Hematopoietic multipotent progenitor cell treated with erythropoietin and hydrocortisone succinate and interleukin-3 and kit ligand, for 15 days (in vitro differentiated cells): ENCODE results near the gene EPHA1.
"Not testable (repeated sequence)": the region's sequence is repeated elsewhere in the genome, so short reads cannot be mapped to it uniquely, and the experiment has no call there.

Experiments
- DNase-seq: peaks from one replicate; pipeline ENCODE4 v3.0.0-alpha.2; 2015; ENCODE audit warnings: low spot score

The EPHA1 gene

GRCh38 chr7:143431109-143431508 lies 22.5 kb upstream of the EPHA1 start:
- DNase-seq = no peak

DNA sequence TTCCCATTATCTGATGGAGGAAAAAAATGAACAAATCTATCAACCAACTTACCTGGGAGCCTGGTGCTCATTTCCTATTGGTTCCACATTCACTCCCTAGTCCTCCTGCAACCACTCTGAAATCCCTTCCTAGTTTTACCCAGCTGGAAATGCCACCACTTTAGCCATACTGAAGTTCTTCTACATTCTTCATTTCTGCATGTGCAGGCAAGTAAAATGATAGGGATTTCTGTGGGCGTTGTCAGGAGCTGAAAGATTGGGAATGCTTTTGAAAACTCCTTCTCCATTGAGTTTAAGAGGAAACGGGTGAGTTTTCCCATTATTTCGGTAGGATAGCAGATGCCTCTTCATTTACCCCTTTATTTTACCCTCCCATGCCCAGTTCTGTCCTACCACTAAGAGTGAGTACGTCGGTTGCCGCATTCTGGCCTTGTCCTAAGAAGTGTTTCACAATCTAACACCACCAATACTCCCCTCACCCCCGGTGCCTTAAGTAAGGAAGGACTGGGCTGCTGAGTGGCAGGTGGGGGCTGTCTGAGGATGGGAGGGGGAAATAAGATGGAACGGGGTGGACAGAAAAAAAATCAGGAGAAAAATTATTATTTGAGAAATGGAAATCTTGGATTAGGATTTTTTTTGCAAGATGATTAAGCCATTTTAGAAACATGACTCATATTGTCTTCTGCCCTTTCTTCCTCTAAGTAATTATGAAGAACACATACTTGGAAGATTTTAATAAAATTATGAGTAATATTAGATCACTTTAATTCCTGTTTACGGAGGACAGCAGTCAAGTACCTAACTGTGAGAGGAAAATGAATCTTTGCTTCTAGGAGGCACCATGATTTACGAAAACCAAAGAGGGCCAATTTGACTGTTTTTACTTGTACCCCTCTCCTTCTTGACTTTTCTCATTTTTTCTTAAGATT lies 21.4 kb upstream of the EPHA1 start:
- no peak for DNase-seq

DNA sequence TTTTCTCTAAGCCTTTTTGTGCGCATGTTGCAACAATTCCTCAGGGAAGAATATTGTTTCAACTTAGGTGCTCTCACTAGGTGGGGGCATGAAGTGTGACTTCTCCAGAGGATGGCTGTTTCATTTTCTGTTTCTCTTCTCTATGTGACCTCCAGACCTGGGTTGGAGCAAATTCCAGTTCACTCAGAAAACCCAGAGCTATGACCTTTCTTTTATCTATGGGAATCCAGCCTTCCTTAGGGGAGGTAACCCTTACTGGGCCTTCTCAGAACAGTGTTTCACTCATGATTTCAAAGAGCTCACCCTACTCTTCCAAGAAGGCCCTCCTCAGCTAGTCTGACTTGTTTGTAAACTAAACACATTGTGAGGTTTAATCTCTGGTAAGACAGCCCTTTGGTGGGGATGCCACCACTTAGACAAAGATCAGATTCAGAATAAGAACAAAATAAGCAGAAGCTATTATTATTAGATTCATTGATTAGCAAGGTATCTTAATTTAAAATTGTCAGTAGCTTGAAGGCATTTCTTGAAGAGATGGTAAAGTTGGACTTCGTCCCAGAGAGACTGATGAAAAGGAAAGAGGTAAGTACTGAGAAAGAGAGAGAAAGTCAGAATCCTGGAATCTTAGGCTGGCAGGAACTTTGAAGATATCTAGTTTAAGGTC lies 18.0 kb upstream of the EPHA1 start:
- no peak for DNase-seq

DNA sequence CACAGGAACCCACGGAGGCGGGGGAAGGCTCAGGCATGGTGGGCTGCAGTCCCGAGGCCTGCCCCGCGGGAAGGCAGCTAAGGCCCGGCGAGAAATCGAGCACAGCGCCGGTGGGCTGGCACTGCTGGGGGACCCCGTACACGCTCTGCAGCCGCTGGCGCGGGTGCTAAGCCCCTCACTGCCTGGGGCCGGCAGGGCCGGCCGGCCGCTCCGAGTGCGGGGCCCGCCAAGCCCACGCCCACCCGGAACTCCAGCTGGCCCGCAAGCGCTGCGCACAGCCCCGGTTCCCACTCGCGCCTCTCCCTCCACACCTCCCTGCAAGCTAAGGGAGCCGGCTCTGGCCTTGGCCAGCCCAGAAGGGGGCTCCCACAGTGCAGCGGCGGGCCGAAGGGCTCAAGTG lies 15.8 kb upstream of the EPHA1 start:
- DNase-seq = not testable (repeated sequence)

DNA sequence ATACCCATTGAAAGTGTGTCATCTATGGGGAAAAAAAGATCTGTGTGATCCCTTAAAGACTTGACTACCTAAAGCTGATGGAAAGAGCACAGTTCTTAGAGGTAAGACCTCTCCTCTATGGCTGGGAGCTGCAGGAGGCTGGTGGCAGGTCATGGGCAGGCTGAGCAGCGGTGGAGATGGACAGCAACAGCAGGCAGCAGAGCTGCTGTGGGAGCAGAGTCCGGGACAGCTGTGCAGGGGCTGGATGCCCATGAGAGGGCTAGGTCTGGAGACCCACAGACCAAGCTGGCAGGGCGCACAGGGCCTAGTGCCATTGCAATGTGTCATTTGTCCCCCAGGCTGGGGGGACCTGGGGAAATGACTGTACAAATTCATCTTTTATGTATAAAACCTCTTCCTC lies 13.4 kb upstream of the EPHA1 start:
- DNase-seq = no peak

- not testable (repeated sequence) for DNase-seq
These were observed 12.0 kb upstream of the EPHA1 start for GRCh38 chr7:143420624-143421023.

DNA sequence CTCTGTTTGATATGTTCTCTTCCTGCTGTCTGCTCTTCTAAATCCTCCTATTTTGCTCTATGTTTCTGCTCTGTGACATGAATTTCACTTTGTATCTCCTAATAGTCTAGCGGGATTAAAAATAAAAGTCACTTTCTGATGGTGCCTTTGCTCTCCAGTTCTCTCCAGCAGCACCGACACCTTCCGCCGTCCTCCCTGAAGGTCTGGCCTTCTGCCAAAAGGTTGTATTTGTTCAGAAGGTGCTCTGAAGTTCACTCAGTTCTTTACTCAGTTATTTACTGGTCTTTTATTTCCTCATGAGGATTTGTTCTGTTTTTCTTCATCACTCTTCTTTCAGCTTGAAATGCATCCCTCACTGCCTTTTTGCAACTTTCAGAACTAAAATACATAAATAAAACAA lies 11.2 kb upstream of the EPHA1 start:
- no peak for DNase-seq

DNA sequence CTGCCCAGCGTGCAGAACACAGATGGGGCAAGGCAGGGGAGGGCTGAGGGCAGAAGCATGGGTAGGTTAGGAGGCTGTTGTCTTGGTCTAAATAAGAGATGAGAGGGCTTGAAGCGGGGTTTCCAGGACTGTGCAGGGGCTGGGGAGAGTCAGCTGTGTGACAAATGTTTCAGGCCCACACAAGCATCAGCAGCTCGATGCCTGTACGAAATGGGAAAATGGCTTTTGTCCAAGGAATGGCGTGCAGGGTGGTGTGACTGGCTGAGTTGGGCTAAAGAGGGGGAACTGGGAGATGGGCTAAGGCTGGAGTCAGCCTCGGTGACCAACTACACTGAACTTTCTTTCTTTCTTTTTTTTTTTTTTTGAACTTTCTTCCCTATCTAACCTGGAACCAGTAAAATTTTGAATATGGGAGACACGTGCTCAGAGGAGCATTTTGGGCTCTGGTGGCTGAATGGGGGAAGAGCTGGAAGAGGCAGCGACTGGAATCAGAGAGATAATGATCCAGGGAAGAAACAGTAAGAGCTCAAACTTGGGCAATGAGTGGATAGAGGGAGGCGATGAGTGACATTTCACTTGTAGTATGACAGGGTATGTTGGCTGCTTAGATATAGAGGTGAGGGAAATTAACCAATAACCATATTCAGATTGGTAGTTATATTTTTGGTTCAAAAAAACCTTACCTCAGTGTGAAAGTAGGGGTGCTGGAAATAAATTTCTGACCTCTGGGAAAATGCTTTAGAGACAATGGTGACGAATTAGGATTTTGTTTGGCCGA lies 10.2 kb upstream of the EPHA1 start:
- DNase-seq = no peak

GRCh38 chr7:143417734-143418383 lies 9.2 kb upstream of the EPHA1 start:
- no peak for DNase-seq

DNA sequence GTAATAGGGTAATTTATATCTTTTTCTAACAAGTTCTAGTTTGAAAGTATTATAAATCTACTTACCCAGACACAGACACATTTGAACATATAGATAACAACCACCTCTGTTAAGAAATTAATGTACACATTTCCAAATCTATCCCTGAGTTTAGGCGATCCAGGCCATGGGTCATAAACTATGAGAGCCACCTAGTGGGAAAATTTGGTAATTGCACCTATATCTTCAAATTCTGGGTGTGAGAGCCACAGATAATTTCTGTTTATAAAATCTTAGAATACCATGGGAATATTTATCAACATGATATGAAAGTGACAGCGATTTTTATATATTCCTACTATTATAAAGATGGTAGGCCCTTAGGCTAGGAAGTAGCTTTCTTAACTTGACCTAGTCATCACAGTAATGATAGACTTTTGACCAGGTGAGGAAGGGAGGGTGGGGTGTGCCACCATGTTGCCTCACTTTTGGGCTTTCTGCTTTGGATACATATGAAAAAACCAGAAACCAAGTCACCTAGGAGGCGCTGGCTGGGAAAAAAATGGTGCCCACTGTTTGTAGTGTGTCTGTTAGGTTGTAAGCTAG lies 8.0 kb upstream of the EPHA1 start:
- peak; percentile 55 for DNase-seq

DNA sequence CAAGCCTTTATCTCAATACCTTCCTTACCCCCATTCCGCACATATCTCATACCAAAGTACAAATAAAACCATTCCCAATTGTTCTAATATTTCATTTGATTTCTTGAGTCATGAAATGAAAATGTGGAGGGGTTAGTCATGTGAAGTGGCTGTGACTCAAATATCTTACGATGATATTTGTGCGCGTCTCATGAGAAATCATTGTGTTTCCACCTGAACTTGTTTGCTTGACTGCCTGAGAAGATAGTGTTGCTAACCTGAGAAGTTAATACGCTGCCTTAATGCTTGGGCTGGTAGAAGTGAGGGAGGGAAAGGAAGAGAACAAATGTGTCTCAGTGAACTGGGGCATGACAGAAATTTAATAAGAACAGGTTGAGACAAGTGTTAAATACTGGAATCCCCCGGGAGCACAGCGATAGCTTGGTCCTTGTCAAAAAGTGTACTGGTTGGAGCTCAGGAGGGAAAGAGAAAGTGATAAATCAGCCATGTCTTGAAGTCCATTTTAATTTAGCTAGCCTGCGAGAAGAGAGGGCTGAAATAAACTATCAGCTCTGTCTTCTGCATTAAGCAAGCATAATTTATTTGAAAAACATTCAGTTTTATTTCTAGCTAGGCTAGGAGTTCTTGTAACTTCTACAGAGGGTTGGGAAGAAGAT lies 7.2 kb upstream of the EPHA1 start:
- DNase-seq = no peak

GRCh38 chr7:143415209-143415608 lies 6.6 kb upstream of the EPHA1 start:
- not testable (repeated sequence) for DNase-seq

DNA sequence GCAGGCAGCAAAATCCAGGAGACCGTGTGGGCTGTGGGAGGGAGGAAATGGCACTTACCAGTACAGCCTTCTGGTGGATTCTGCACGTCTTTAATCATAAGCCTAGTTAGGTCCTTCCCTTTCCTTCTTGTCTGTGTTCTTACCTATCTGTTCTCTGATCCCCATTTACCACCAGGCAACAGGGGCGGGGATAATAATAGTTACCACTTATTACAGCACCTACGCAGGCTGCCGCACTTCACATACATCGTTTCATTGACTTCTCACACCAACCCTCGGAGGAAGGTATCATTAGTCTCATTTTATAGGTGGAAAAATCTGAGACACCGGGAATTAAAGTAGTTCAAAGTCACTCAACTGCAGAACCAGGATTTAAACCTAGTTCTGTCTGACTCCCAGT lies 4.5 kb upstream of the EPHA1 start:
- no peak for DNase-seq

GRCh38 chr7:143411976-143412708 lies 3.5 kb upstream of the EPHA1 start:
- DNase-seq = no peak

DNA sequence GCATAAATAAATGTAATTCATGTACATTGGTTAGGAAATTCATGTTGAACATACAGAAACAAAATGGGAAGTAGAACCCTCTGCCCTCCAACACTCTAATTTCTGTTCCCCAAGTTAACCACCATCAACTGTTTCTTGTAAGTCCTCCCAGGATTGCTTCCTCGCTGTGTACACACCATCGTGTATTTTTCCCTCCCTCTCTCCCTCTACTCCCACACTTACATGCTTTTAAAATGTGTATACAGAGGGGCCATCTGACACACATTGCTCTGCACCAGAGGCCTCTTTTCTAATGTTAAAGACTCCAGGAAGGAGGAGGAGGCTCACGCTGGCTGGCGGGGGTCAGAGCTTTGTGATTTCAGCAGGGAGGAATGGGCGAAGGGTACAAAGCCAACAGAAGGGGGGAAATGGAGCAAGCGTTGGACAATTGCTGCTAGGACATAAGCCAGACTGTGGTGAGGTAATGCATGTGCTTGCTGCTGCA lies 1.9 kb upstream of the EPHA1 start:
- no peak for DNase-seq

DNA sequence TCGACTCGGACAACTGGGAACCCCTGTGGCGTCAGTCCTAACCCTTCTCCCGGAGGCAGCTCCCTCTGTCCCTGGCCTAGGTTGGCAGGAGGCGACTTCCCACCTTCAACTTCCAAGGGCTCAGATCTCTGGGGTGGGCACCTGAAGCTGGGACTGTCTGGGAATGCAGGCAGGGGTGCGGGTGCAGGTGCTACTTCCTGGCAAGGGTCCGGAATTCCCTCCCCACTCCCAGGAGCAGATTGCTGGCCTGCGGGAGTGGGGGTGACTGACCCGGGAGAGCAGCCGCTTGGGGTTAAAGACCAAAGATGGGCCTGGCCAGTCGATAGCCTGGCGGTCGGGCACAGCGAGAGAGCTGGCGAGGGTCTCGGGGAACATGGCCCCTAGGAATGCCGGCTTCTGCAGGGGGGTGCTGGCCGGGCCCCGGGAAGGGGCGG lies 387 bp downstream of the EPHA1 start:
- no peak for DNase-seq

- DNase-seq = no peak
These were observed 1.1 kb downstream of the EPHA1 start for GRCh38 chr7:143407287-143408251.

GRCh38 chr7:143406002-143406357 lies 2.7 kb downstream of the EPHA1 start:
- no peak for DNase-seq
